ENCODE data around the gene ACAP3.

- TF ChIP-seq CTCF (IDR thresholded peaks at IDR 0.05): no peak
- no peak for TF ChIP-seq SREBF2 (IDR thresholded peaks at IDR 0.05)
- TF ChIP-seq CBX2 (IDR thresholded peaks at IDR 0.05; ENCODE audit: borderline replicate concordance, low read depth): no peak
- TF ChIP-seq POLR2A (IDR thresholded peaks at IDR 0.05; ENCODE audit: low read length): no peak
- TF ChIP-seq CEBPB (IDR thresholded peaks at IDR 0.05): no peak
- TF ChIP-seq RCOR1 (IDR thresholded peaks at IDR 0.05; ENCODE audit: low read depth, low read length): no peak
- no peak for TF ChIP-seq PBX3 (IDR thresholded peaks at IDR 0.05)
- TF ChIP-seq NFE2L2 (conservative IDR thresholded peaks at IDR 0.05; ENCODE audit: low read length): no peak
- TF ChIP-seq EP300 (IDR thresholded peaks at IDR 0.05): no peak
- no peak for TF ChIP-seq ELK1 (IDR thresholded peaks at IDR 0.05; ENCODE audit: low read depth, low read length)
Observed at GRCh38 chr1:1259119-1259488, 48.6 kb downstream of the ACAP3 start.
